ENCODE measurements around the gene ETV4. TPM values are rescaled to one million over a fixed set of nuclear protein-coding genes. Genes with fewer than 3 reads are reported as not detected.
A peak's percentile ranks its signal among the peaks of the same experiment; 100 is the strongest.

Gene ETV4
- total RNA-seq, 1 experiment from 2014 or later: 55.5 TPM

DNA sequence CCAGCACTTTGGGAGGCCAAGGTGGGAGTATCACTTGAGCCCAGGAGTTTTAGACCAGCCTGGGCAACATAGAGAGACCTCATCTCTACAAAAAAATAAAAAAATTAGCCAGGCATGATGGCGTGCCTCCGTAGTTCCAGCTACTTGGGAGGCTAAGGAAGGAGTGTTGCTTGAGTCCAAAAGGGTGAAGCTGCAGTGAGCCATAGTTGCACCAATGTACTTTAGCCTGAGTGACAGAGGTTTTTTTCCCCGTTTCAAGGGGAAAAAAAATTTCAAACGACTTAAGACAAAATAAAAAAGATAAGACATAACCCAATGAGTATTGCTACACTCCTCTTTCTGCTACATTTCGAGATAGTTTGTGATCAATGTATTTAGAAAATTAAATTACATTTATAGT, 55.5 kb downstream of the ETV4 start:
- H2AFZ ChIP-seq (ENCODE audit: low read length): no peak overlapping the region
- no peak for DNase-seq
- no peaks in the 10 kb centered on the region for H3K27me3 ChIP-seq (ENCODE audit: low read length)
- no peaks in the 10 kb centered on the region for H3K9me3 ChIP-seq (ENCODE audit: low read length)
- H3K36me3 ChIP-seq (ENCODE audit: insufficient read depth, low read length): peaks cover 31% of the 10 kb centered on the region
- no peaks in the 10 kb centered on the region for H4K20me1 ChIP-seq (ENCODE audit: insufficient read depth, low read depth, low read length)
- no peak overlapping the region for H3K9ac ChIP-seq (ENCODE audit: low read length)
- H3K9me2 ChIP-seq (replicated peaks; ENCODE audit: insufficient read depth, low read length): no peaks in the 10 kb centered on the region
- H3K4me1 ChIP-seq (ENCODE audit: low read length): peaks cover 8% of the 10 kb centered on the region
- H3K27ac ChIP-seq (ENCODE audit: low read length): no peak overlapping the region
- H3K4me3 ChIP-seq (ENCODE audit: low read length): no peak overlapping the region
- H3K79me2 ChIP-seq (ENCODE audit: low read length): peaks cover 36% of the 10 kb centered on the region
- no peak overlapping the region for H3K4me2 ChIP-seq (ENCODE audit: low read depth, low read length, poor library complexity, severe bottlenecking)

DNA sequence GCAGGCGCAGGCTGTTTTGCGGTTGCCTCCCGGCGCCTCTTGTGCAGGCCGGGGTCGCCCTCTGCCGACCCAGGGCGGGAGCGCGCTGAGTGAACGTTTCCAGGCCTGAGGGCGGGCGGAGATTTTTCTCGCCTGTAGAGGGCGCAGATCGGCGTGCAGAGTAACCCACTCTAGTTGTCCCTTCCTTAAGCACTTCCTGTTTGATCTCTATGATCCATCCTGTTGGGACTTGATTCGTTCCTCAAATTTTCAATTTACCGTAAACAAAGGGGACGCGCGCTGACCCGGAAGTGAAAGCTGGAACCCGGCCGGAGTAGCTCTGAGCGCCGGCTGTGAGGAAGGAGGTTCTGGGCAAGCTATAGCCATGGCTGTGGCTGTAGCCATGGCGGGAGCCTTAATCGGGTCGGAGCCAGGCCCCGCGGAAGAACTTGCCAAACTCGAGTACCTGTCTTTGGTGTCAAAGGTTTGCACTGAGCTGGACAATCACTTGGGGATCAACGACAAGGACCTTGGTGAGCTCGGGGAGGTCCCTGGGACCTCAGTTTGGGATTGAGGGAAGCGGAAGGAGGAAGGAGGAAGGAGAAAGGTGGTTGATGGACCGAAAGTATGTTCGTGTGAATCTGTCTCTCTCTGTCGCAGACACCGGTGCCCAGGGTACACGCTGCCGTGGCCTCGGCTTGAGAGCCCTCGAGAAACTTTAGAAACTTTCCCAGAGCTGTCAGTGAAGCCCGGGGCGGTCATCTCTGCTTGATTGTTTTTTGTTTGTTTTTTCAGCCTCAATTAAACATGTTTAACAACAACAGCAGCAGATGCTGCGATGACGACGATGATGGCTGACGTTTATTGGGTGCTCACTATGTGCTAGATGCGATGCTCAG, 62.2 kb downstream of the ETV4 start, which contains the start of gene DHX8:
Gene DHX8 (plus strand): TSS at position 302 of the 878 bp plus-strand sequence. CDS start 63 bp downstream, at position 365.
- H3K36me3 ChIP-seq (ENCODE audit: insufficient read depth, low read length): no peaks in the 10 kb centered on the region
- peak; percentile 99 for DNase-seq
- H3K4me2 ChIP-seq (ENCODE audit: low read depth, low read length, poor library complexity, severe bottlenecking): peak within 1 kb of the TSS; percentile 75
- H3K4me3 ChIP-seq (ENCODE audit: low read length): peak within 1 kb of the TSS; percentile 90
- peaks cover 46% of the 10 kb centered on the region for H3K79me2 ChIP-seq (ENCODE audit: low read length)
- no peaks in the 10 kb centered on the region for H3K9me2 ChIP-seq (replicated peaks; ENCODE audit: insufficient read depth, low read length)
- H3K27ac ChIP-seq (ENCODE audit: low read length): peak within 1 kb of the TSS; percentile 48; the same call in 1 of the 2 replicates
- peak within 1 kb of the TSS; percentile 90 for H3K9ac ChIP-seq (ENCODE audit: low read length)
- H4K20me1 ChIP-seq (ENCODE audit: insufficient read depth, low read depth, low read length): no peaks in the 10 kb centered on the region
- peaks cover 23% of the 10 kb centered on the region for H3K4me1 ChIP-seq (ENCODE audit: low read length)
- no peaks in the 10 kb centered on the region for H3K9me3 ChIP-seq (ENCODE audit: low read length)
- H3K27me3 ChIP-seq (ENCODE audit: low read length): no peaks in the 10 kb centered on the region
- peak within 1 kb of the TSS; percentile 84 for H2AFZ ChIP-seq (ENCODE audit: low read length)

DNA sequence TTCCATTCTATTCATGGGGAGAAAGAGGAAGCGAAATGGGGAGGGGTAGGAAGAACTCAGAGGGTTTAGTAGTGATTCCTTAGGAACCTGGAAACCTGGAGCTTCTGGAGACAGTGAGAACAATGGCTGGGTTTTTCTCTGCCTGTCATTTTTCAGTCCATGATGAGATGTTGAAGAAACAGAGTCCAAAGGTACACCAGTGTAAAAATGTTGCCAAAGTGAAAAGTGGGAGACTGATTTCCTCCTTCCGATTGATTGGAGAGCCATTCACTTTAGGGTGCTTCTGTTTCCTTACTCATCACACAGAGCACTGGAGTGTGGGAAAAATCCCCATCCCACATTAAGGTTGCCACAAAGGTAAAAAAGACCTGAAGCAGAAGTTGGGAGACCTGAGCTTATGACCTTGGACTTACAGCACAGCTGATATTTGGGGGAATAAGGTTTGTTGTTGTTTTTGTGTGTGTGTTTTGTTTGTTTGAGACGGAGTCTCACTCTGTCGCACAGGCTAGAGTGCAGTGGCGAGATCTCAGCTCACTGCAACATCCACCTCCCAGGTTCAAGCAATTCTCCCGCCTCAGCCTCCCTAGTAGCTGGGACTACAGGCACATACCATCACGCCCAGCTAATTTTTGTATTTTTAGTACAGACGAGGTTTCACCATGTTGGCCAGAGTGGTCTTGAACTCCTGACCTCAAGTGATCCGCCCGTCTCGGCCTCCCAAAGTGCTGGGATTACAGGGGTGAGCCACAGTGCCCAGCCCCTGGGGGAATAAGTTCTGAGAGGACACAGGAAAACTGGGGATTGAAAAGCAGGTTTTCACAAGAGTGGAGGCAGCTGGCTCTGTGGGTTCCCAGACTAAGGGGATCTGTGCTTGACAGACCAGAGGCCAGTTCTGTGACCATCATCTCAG, 63.8 kb downstream of the ETV4 start:
- DNase-seq: peak; percentile 36
- peaks cover 36% of the 10 kb centered on the region for H3K79me2 ChIP-seq (ENCODE audit: low read length)
- H3K4me3 ChIP-seq (ENCODE audit: low read length): no peak overlapping the region
- H3K9ac ChIP-seq (ENCODE audit: low read length): no peak overlapping the region
- no peak overlapping the region for H3K4me2 ChIP-seq (ENCODE audit: low read depth, low read length, poor library complexity, severe bottlenecking)
- H3K9me2 ChIP-seq (replicated peaks; ENCODE audit: insufficient read depth, low read length): no peaks in the 10 kb centered on the region
- H3K27ac ChIP-seq (ENCODE audit: low read length): no peak overlapping the region
- no peaks in the 10 kb centered on the region for H3K9me3 ChIP-seq (ENCODE audit: low read length)
- no peaks in the 10 kb centered on the region for H3K27me3 ChIP-seq (ENCODE audit: low read length)
- no peaks in the 10 kb centered on the region for H3K36me3 ChIP-seq (ENCODE audit: insufficient read depth, low read length)
- 0 out of 2 replicates have a peak overlapping the region, but pooled peaks have one; percentile 23 for H2AFZ ChIP-seq (ENCODE audit: low read length)
- H4K20me1 ChIP-seq (ENCODE audit: insufficient read depth, low read depth, low read length): no peaks in the 10 kb centered on the region
- H3K4me1 ChIP-seq (ENCODE audit: low read length): peaks cover 23% of the 10 kb centered on the region

DNA sequence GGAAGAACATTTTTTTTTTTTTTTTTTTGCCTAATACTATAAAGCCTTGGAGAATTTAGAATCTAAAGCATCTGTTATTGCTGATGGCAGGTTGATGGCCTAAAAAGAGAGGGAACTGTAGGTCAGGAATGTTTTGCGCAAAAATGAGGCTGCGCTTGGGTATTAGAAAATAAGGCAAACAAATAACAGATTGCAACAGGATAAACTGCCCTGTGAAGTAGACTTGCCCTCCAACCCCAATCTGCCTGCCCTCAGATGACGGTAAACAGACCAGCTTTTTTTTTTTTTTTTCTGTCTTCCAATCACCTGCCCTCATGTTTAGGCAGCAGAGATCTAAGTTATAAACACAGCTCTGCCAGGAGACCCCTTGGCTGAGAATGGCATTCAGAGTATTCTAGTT, 66.2 kb downstream of the ETV4 start:
- Histone ChIP-seq H4K20me1 (ENCODE audit: insufficient read depth, low read depth, low read length) (no peaks in the 10 kb centered on the region), H3K9me3 (ENCODE audit: low read length) (no peaks in the 10 kb centered on the region), H3K27ac (ENCODE audit: low read length) (no peak overlapping the region), H3K79me2 (ENCODE audit: low read length) (peaks cover 11% of the 10 kb centered on the region), H3K27me3 (ENCODE audit: low read length) (no peaks in the 10 kb centered on the region), H3K4me1 (ENCODE audit: low read length) (peaks cover 9% of the 10 kb centered on the region), H3K4me2 (ENCODE audit: low read depth, low read length, poor library complexity, severe bottlenecking) (no peak overlapping the region), H3K9ac (ENCODE audit: low read length) (no peak overlapping the region), H2AFZ (ENCODE audit: low read length) (no peak overlapping the region), H3K4me3 (ENCODE audit: low read length) (no peak overlapping the region), H3K9me2 (replicated peaks; ENCODE audit: insufficient read depth, low read length) (no peaks in the 10 kb centered on the region), H3K36me3 (ENCODE audit: insufficient read depth, low read length) (no peaks in the 10 kb centered on the region)
- no peak for DNase-seq

Other genes starting within 250 kb of the ETV4 start
- not detected in 2 replicates for gene ARL4D, start 147.3 kb downstream of the ETV4 start, total RNA-seq (2014; rRNA removed; shearing (Covaris generic); ENCODE audit: low replicate concordance)
- gene DHX8, start 62.4 kb downstream of the ETV4 start, total RNA-seq (2014; rRNA removed; shearing (Covaris generic); ENCODE audit: low replicate concordance): 23.7 and 34.9 TPM in 2 replicates
- gene MEOX1, start 115.6 kb upstream of the ETV4 start, total RNA-seq (2014; rRNA removed; shearing (Covaris generic); ENCODE audit: low replicate concordance): not detected in 2 replicates
- not detected in 2 replicates for gene SOST, start 212.5 kb upstream of the ETV4 start, total RNA-seq (2014; rRNA removed; shearing (Covaris generic); ENCODE audit: low replicate concordance)
- 7.9 and 9.5 TPM in 2 replicates for gene DUSP3, start 232.6 kb upstream of the ETV4 start, total RNA-seq (2014; rRNA removed; shearing (Covaris generic); ENCODE audit: low replicate concordance)
- gene CFAP97D1, start 234.1 kb upstream of the ETV4 start, total RNA-seq (2014; rRNA removed; shearing (Covaris generic); ENCODE audit: low replicate concordance): 1.1 TPM in 1 of 2 replicates, not detected in the other